ENCODE measurements around the gene MTA2. TPM values are rescaled to one million over a fixed set of nuclear protein-coding genes. Genes with fewer than 3 reads are reported as not detected.

MTA2 gene
- polyA plus RNA-seq, 1 donor from 2014 or later, result 130 TPM

DNA sequence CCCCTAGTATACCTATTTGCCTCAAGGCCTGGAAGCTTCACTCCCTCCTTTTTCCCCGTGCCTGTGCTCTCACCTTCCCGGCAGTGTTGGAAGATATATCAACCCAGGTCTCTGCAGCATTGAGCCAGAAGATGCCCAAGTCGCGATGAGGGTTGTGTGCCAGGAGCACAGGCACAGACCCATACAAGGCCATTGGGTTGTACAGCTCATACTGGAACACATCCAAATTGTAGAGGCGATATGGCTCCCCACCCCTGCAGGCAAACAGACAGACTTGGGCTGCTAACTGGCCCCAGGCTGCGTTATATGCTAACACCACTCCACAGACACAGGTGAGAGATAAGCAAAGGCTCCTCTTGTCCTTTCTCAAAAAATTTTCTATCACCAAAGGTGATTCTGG lies 30.8 kb upstream of the MTA2 start:
- no peaks in the 10 kb centered on the region for H3K36me3 ChIP-seq (ENCODE audit: insufficient read depth, low read length)
- no peak overlapping the region for H3K27ac ChIP-seq (ENCODE audit: low read length)
- no peaks in the 10 kb centered on the region for H3K27me3 ChIP-seq (ENCODE audit: insufficient read depth, low read depth, low read length)
- no peak overlapping the region for H3K9ac ChIP-seq (ENCODE audit: low read length)
- no peak for TF ChIP-seq MXI1 (conservative IDR thresholded peaks at IDR 0.05; ENCODE audit: poor library complexity, severe bottlenecking)
- TF ChIP-seq, protein P1, sequence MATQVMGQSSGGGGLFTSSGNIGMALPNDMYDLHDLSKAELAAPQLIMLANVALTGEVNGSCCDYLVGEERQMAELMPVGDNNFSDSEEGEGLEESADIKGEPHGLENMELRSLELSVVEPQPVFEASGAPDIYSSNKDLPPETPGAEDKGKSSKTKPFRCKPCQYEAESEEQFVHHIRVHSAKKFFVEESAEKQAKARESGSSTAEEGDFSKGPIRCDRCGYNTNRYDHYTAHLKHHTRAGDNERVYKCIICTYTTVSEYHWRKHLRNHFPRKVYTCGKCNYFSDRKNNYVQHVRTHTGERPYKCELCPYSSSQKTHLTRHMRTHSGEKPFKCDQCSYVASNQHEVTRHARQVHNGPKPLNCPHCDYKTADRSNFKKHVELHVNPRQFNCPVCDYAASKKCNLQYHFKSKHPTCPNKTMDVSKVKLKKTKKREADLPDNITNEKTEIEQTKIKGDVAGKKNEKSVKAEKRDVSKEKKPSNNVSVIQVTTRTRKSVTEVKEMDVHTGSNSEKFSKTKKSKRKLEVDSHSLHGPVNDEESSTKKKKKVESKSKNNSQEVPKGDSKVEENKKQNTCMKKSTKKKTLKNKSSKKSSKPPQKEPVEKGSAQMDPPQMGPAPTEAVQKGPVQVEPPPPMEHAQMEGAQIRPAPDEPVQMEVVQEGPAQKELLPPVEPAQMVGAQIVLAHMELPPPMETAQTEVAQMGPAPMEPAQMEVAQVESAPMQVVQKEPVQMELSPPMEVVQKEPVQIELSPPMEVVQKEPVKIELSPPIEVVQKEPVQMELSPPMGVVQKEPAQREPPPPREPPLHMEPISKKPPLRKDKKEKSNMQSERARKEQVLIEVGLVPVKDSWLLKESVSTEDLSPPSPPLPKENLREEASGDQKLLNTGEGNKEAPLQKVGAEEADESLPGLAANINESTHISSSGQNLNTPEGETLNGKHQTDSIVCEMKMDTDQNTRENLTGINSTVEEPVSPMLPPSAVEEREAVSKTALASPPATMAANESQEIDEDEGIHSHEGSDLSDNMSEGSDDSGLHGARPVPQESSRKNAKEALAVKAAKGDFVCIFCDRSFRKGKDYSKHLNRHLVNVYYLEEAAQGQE (IDR thresholded peaks at IDR 0.05; ENCODE audit: borderline replicate concordance), result no peak
- no peak for TF ChIP-seq POLR2AphosphoS5 (IDR thresholded peaks at IDR 0.05)
- TF ChIP-seq EZH2 (IDR thresholded peaks at IDR 0.05; ENCODE audit: borderline replicate concordance, insufficient read depth, low read length, poor library complexity, severe bottlenecking), result no peak
- TF ChIP-seq, protein P2, sequence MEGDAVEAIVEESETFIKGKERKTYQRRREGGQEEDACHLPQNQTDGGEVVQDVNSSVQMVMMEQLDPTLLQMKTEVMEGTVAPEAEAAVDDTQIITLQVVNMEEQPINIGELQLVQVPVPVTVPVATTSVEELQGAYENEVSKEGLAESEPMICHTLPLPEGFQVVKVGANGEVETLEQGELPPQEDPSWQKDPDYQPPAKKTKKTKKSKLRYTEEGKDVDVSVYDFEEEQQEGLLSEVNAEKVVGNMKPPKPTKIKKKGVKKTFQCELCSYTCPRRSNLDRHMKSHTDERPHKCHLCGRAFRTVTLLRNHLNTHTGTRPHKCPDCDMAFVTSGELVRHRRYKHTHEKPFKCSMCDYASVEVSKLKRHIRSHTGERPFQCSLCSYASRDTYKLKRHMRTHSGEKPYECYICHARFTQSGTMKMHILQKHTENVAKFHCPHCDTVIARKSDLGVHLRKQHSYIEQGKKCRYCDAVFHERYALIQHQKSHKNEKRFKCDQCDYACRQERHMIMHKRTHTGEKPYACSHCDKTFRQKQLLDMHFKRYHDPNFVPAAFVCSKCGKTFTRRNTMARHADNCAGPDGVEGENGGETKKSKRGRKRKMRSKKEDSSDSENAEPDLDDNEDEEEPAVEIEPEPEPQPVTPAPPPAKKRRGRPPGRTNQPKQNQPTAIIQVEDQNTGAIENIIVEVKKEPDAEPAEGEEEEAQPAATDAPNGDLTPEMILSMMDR (IDR thresholded peaks at IDR 0.05; ENCODE audit: poor library complexity, severe bottlenecking), result no peak
- TF ChIP-seq TAF1 (IDR thresholded peaks at IDR 0.05; ENCODE audit: low read depth), result no peak
- TF ChIP-seq EP300 (conservative IDR thresholded peaks at IDR 0.05; ENCODE audit: poor library complexity, severe bottlenecking), result no peak
- TF ChIP-seq RAD21 (conservative IDR thresholded peaks at IDR 0.05), result no peak
- H3K9me3 ChIP-seq (ENCODE audit: low read length), result no peaks in the 10 kb centered on the region
- no peaks in the 10 kb centered on the region for H4K20me1 ChIP-seq (ENCODE audit: insufficient read depth)
- H3F3A ChIP-seq (ENCODE audit: insufficient read depth, low read length, poor library complexity, severe bottlenecking), result no peaks in the 10 kb centered on the region
- no peak overlapping the region for H3K4me2 ChIP-seq (ENCODE audit: low read length)
- no peak overlapping the region for H3K4me3 ChIP-seq (ENCODE audit: low read length)
- H3K9me2 ChIP-seq (ENCODE audit: insufficient read depth, low read length), result no peaks in the 10 kb centered on the region
- H3K79me2 ChIP-seq (replicated peaks; ENCODE audit: insufficient read depth, low read length), result no peaks in the 10 kb centered on the region
- no peak overlapping the region for H2AFZ ChIP-seq (ENCODE audit: low read depth, low read length)

DNA sequence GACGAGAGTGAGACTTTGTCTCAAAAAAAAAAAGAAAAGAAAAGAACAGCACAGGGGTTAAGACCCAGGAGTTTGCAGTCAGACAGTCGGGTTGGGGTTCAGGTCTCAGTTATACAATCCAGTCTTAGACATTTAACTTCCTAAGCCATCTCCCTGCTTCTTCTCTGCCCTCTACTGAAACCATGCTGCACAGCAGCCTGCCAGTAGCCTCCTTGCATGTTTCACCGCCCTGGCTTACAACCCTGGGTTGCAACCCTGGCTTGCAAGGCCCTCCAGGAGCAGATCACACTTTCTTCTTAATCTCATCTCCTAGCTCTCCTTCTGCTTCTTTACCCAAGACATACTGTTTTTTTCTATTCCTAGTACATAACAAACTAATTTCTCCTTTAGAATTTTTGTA lies 26.0 kb upstream of the MTA2 start:
- H3K4me2 ChIP-seq (ENCODE audit: low read length), result no peak overlapping the region
- no peaks in the 10 kb centered on the region for H4K20me1 ChIP-seq (ENCODE audit: insufficient read depth)
- no peaks in the 10 kb centered on the region for H3K9me3 ChIP-seq (ENCODE audit: low read length)
- H3F3A ChIP-seq (ENCODE audit: insufficient read depth, low read length, poor library complexity, severe bottlenecking), result peaks cover 2% of the 10 kb centered on the region
- H3K9me2 ChIP-seq (ENCODE audit: insufficient read depth, low read length), result no peaks in the 10 kb centered on the region
- H3K79me2 ChIP-seq (replicated peaks; ENCODE audit: insufficient read depth, low read length), result no peaks in the 10 kb centered on the region
- H3K36me3 ChIP-seq (ENCODE audit: insufficient read depth, low read length), result no peaks in the 10 kb centered on the region
- no peak overlapping the region for H3K9ac ChIP-seq (ENCODE audit: low read length)
- no peak overlapping the region for H3K4me3 ChIP-seq (ENCODE audit: low read length)
- no peaks in the 10 kb centered on the region for H3K27me3 ChIP-seq (ENCODE audit: insufficient read depth, low read depth, low read length)
- no peak overlapping the region for H3K27ac ChIP-seq (ENCODE audit: low read length)
- H2AFZ ChIP-seq (ENCODE audit: low read depth, low read length), result no peak overlapping the region
- TF ChIP-seq TAF1 (IDR thresholded peaks at IDR 0.05; ENCODE audit: low read depth) (no peak), RAD21 (conservative IDR thresholded peaks at IDR 0.05) (no peak), SMC3 (conservative IDR thresholded peaks at IDR 0.05; ENCODE audit: poor library complexity) (no peak), EP300 (conservative IDR thresholded peaks at IDR 0.05; ENCODE audit: poor library complexity, severe bottlenecking) (no peak), MXI1 (conservative IDR thresholded peaks at IDR 0.05; ENCODE audit: poor library complexity, severe bottlenecking) (no peak), POLR2AphosphoS5 (IDR thresholded peaks at IDR 0.05) (no peak), EZH2 (IDR thresholded peaks at IDR 0.05; ENCODE audit: borderline replicate concordance, insufficient read depth, low read length, poor library complexity, severe bottlenecking) (no peak)
- TF ChIP-seq, protein P2 (IDR thresholded peaks at IDR 0.05; ENCODE audit: poor library complexity, severe bottlenecking), result no peak
- TF ChIP-seq, protein P1 (IDR thresholded peaks at IDR 0.05; ENCODE audit: borderline replicate concordance), result no peak
